CD14-positive monocyte (primary cell): ENCODE results near the gene KIRREL3. TPM values are rescaled to one million over a fixed set of nuclear protein-coding genes. Genes with fewer than 3 reads are reported as not detected.

Experiments used
- DNase-seq, 3 donors: peaks; one replicate each; pipeline ENCODE4 v3.0.0-alpha.2; 2011 to 2022
- H2AFZ ChIP-seq: 2 replicates; pipeline ENCODE4 v1.6.0; 2012; ENCODE audit warnings: mild to moderate bottlenecking, low read depth, low read length, inconsistent platforms; ENCODE audit not compliant: insufficient read depth, poor library complexity, severe bottlenecking
- H3K27ac ChIP-seq, 2 donors: 1 replicate in 1 of 2; 2 replicates in 1 of 2; pipeline ENCODE4 v1.5.1; 2012 to 2013; ENCODE audit warnings: low read length in 2 of 2, control low read depth in 1 of 2, inconsistent platforms in 1 of 2, low read depth in 1 of 2, mild to moderate bottlenecking in 1 of 2
- H3K27me3 ChIP-seq, 2 donors: one replicate each; pipeline versions ENCODE4 v1.6.0 to v1.6.1; 2011 to 2013; ENCODE audit warnings: low read length in 2 of 2; ENCODE audit not compliant: control insufficient read depth in 2 of 2, insufficient read depth in 2 of 2
- H3K36me3 ChIP-seq, 2 donors: replicated peaks in 1 of 2; 1 replicate in 1 of 2; 2 replicates in 1 of 2; pipeline versions ENCODE4 v1.5.1 to v1.6.1; 2012 to 2013; ENCODE audit warnings: low read length in 2 of 2, control low read depth in 1 of 2, inconsistent platforms in 1 of 2, mild to moderate bottlenecking in 1 of 2; ENCODE audit not compliant: insufficient read depth in 2 of 2, control insufficient read depth in 1 of 2
- H3K4me1 ChIP-seq, 2 donors: 1 replicate in 1 of 2; 2 replicates in 1 of 2; pipeline versions ENCODE4 v1.5.1 to v1.6.1; 2012 to 2013; ENCODE audit warnings: low read length in 2 of 2, control low read depth in 1 of 2, inconsistent platforms in 1 of 2, mild to moderate bottlenecking in 1 of 2, moderate library complexity in 1 of 2; ENCODE audit not compliant: insufficient read depth in 2 of 2, control insufficient read depth in 1 of 2
- H3K4me2 ChIP-seq: replicated peaks from 2 replicates; pipeline ENCODE3; 2012; ENCODE audit warnings: low read length, moderate library complexity, mild to moderate bottlenecking; ENCODE audit not compliant: poor library complexity, severe bottlenecking; ENCODE audit errors: extremely low read depth
- H3K4me3 ChIP-seq, 3 experiments: fragments of 200-600 bp in 1 of 3; sonication (generic) in 1 of 3; replicated peaks in 1 of 3; 1 replicate in 2 of 3; 2 replicates in 1 of 3; pipeline ENCODE4 v1.5.1; 2011 to 2013; ENCODE audit warnings: low read length in 3 of 3, mild to moderate bottlenecking in 3 of 3, control low read depth in 2 of 3, low read depth in 2 of 3, inconsistent platforms in 1 of 3, moderate library complexity in 1 of 3
- H3K79me2 ChIP-seq: 2 replicates; pipeline ENCODE4 v1.6.0; 2012; ENCODE audit warnings: mild to moderate bottlenecking, control low read depth, inconsistent platforms, low read length, moderate library complexity; ENCODE audit not compliant: insufficient read depth
- H3K9ac ChIP-seq: 2 replicates; pipeline ENCODE4 v1.6.0; 2017; ENCODE audit warnings: low read length, mild to moderate bottlenecking; ENCODE audit not compliant: insufficient read depth, poor library complexity, severe bottlenecking
- H3K9me3 ChIP-seq, 2 donors: replicated peaks in 1 of 2; 1 replicate in 1 of 2; 2 replicates in 1 of 2; pipeline versions ENCODE4 v1.5.1 to v1.6.1; 2012 to 2013; ENCODE audit warnings: low read length in 2 of 2, control low read depth in 1 of 2; ENCODE audit not compliant: control insufficient read depth in 1 of 2, insufficient read depth in 1 of 2
- H4K20me1 ChIP-seq: 2 replicates; pipeline ENCODE4 v1.6.0; 2012; ENCODE audit warnings: mild to moderate bottlenecking, low read length, control low read depth, moderate library complexity; ENCODE audit not compliant: insufficient read depth
- H3K27ac Mint-ChIP-seq, 7 donors: one replicate each; pipeline ENCODE4 v1.8.0; 2020; ENCODE audit warnings: mild to moderate bottlenecking in 7 of 7, mixed read lengths in 7 of 7, moderate library complexity in 6 of 7, inconsistent platforms in 2 of 7
- H3K27me3 Mint-ChIP-seq, 3 donors: one replicate each; pipeline ENCODE4 v1.8.0; 2021 to 2022; ENCODE audit warnings: low read depth in 3 of 3, mild to moderate bottlenecking in 3 of 3, mixed read lengths in 3 of 3, moderate library complexity in 3 of 3, inconsistent platforms in 1 of 3
- H3K36me3 Mint-ChIP-seq, 2 donors: one replicate each; pipeline ENCODE4 v1.8.0; 2020; ENCODE audit warnings: mixed read lengths in 2 of 2, inconsistent platforms in 1 of 2, mild to moderate bottlenecking in 1 of 2
- H3K4me1 Mint-ChIP-seq: one replicate; pipeline ENCODE4 v1.8.0; 2020; ENCODE audit warnings: mild to moderate bottlenecking, mixed read lengths
- H3K4me3 Mint-ChIP-seq, 2 donors: one replicate each; pipeline ENCODE4 v1.8.0; 2020; ENCODE audit warnings: mild to moderate bottlenecking in 2 of 2, mixed read lengths in 2 of 2, moderate library complexity in 1 of 2
- H3K9me3 Mint-ChIP-seq, 7 donors: one replicate each; pipeline ENCODE4 v1.8.0; 2020 to 2022; ENCODE audit warnings: mixed read lengths in 7 of 7, mild to moderate bottlenecking in 6 of 7, moderate library complexity in 6 of 7, inconsistent platforms in 2 of 7
- WGBS: methylation state at CpG from one replicate; pipeline ENCODE4 v1.1.5; 2013; ENCODE audit warnings: missing lambda C conversion rate; ENCODE audit not compliant: insufficient coverage; 5-methylcytosine and 5-hydroxymethylcytosine counted together
- intact Hi-C, 2 donors: fragments of 100-400 bp; cut with micrococcal nuclease; formaldehyde crosslinking; loops; one replicate each; pipeline versions ENCODE4 v1.15.0 to v1.15.1; 2023
- polyA plus RNA-seq, 3 donors: library from polyadenylated mRNA; depleted of rRNA in 1 of 3; unstranded in 2 of 3; stranded (reverse) in 1 of 3; fragments of 300-500 nt in 2 of 3; fragments of >200 nt in 1 of 3; fragmentation: Illumina TruSeq in 2 of 3; gene quantifications; 1 replicate in 2 of 3; 2 replicates in 1 of 3; pipeline ENCODE4 v1.2.3, GENCODE V29; 2012 to 2021
- TF ChIP-seq, protein P1 (sequence below): fragments of 200-600 bp; IDR thresholded peaks from one replicate; pipeline ENCODE4 v1.8.0; 2022; ENCODE audit warnings: antibody characterized with exemption, mild to moderate bottlenecking

KIRREL3 gene
- polyA plus RNA-seq, 3 donors, result not detected

DNA sequence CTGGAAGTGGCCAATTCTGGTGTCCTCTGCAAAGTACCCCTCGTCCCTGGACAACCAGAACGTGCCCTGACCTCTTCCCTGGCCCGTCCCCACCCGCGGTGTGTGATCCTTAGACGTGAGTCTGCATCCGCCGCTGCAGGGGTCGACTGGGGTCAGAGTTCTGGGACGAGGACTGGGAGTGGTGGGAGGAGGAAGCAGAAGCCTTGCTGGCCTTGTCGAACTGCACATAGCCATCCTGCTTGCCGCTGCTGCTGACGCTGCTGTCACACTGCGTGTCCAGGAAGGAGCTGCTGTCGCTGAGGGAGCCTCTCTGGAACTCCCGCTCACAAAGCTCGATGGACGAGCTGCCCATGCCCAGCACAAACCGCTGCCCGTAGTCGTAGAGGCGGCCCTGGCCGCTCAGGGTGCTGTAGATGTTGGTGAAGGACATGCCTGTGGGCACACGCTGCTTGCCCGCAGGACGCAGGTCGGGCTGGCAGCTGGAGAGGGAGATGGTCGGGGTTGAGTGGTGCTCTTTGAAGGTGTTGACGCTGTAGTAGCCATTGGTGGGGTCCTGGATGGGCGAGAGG, 576.0 kb downstream of the KIRREL3 start:
- Histone ChIP-seq H3K27me3 (no peaks in the 10 kb centered on the region), H3K79me2 (no peaks in the 10 kb centered on the region), H4K20me1 (no peaks in the 10 kb centered on the region), H3K27ac (no peak overlapping the region), H3K9ac (no peak overlapping the region), H3K4me3 (no peak overlapping the region), H3K9me3 (no peaks in the 10 kb centered on the region), H3K36me3 (no peaks in the 10 kb centered on the region), H3K4me2 (no peak overlapping the region), H3K4me1 (peaks cover 12 to 19% of the 10 kb centered on the region in 2 donors), H2AFZ (no peak overlapping the region)
- TF ChIP-seq, protein P1, sequence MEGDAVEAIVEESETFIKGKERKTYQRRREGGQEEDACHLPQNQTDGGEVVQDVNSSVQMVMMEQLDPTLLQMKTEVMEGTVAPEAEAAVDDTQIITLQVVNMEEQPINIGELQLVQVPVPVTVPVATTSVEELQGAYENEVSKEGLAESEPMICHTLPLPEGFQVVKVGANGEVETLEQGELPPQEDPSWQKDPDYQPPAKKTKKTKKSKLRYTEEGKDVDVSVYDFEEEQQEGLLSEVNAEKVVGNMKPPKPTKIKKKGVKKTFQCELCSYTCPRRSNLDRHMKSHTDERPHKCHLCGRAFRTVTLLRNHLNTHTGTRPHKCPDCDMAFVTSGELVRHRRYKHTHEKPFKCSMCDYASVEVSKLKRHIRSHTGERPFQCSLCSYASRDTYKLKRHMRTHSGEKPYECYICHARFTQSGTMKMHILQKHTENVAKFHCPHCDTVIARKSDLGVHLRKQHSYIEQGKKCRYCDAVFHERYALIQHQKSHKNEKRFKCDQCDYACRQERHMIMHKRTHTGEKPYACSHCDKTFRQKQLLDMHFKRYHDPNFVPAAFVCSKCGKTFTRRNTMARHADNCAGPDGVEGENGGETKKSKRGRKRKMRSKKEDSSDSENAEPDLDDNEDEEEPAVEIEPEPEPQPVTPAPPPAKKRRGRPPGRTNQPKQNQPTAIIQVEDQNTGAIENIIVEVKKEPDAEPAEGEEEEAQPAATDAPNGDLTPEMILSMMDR, result no peak
- Mint-ChIP-seq H3K9me3 (no peaks in the 10 kb centered on the region), H3K4me3 (no peak overlapping the region), H3K36me3 (no peaks in the 10 kb centered on the region), H3K27me3 (peaks cover 0 to 5% (median 2%) of the 10 kb centered on the region in 3 donors), H3K4me1 (peaks cover 18% of the 10 kb centered on the region), H3K27ac (peak overlapping the region in 1 of 7 donors; percentile 66)
- no peak for DNase-seq
- 91% methylated on average over 30 of the region's 30 CpGs for WGBS
- intact Hi-C loops, result no loop called here

- no peaks in the 10 kb centered on the region for H4K20me1 ChIP-seq
- H3K27me3 Mint-ChIP-seq, result peaks cover 0 to 3% (median 2%) of the 10 kb centered on the region in 3 donors
- H3K9me3 Mint-ChIP-seq, result no peaks in the 10 kb centered on the region
- H3K9me3 ChIP-seq, result no peaks in the 10 kb centered on the region
- no peaks in the 10 kb centered on the region for H3K79me2 ChIP-seq
- intact Hi-C loops, result no loop called here
- DNase-seq, result no peak
- no peak overlapping the region for H3K4me2 ChIP-seq
- no peak overlapping the region for H3K9ac ChIP-seq
- H3K27me3 ChIP-seq, result no peaks in the 10 kb centered on the region
- H3K4me3 Mint-ChIP-seq, result no peak overlapping the region
- H3K27ac ChIP-seq, result no peak overlapping the region
- no peak overlapping the region for H2AFZ ChIP-seq
- no peaks in the 10 kb centered on the region for H3K36me3 ChIP-seq
- H3K4me1 Mint-ChIP-seq, result peaks cover 18% of the 10 kb centered on the region
- H3K4me1 ChIP-seq, result peaks cover 12 to 19% of the 10 kb centered on the region in 2 donors
- TF ChIP-seq, protein P1, result no peak
- no peaks in the 10 kb centered on the region for H3K36me3 Mint-ChIP-seq
- WGBS, result 95% methylated on average over 2 of the region's 11 CpGs
- H3K4me3 ChIP-seq, result no peak overlapping the region
- H3K27ac Mint-ChIP-seq, result peak overlapping the region in 1 of 7 donors; percentile 22
Measured at GRCh38 chr11:126423743-126424142, 576.8 kb downstream of the KIRREL3 start.
